SK-N-SH (cell line): Measurements from ENCODE around the gene PRKN. TPM values are rescaled to one million over a fixed set of nuclear protein-coding genes. Genes with fewer than 3 reads are reported as not detected.

Experiments used
- CTCF ChIA-PET: fragments of 300-600, 350-600 bp; formaldehyde crosslinking; extraction: SDS; loops from one replicate; lab custom pipeline; 2021; lab: Yijun Ruan, JAX
- POLR2A ChIA-PET: fragments of 350-600 bp; sonication (Branson Sonifier 250); formaldehyde crosslinking; extraction: SDS; loops from one replicate; lab custom pipeline; 2020; ENCODE audit warnings: antibody characterized with exemption, inconsistent platforms; lab: Yijun Ruan, JAX
- DNase-seq: peaks from one replicate; pipeline ENCODE4 v3.0.0; 2012
- H2AFZ ChIP-seq: fragments of 200-600 bp; sonication (generic); 2 replicates; pipeline ENCODE4 v1.8.1; 2016; ENCODE audit warnings: antibody characterized with exemption, mild to moderate bottlenecking, low read depth
- H3F3A ChIP-seq: fragments of 200-600 bp; sonication (generic); replicated peaks from 2 replicates; pipeline ENCODE3; 2016; ENCODE audit warnings: antibody characterized with exemption, mild to moderate bottlenecking; ENCODE audit not compliant: insufficient read depth
- H3K27ac ChIP-seq, 2 experiments: fragments of 200-500 bp in 1 of 2; fragments of 200-600 bp in 1 of 2; sonication (Bioruptor generic) in 1 of 2; sonication (generic), shearing (Covaris generic) in 1 of 2; 2 replicates each; pipeline versions ENCODE4 v1.5.1 to v1.6.1; 2014 to 2016; ENCODE audit warnings: low read depth in 2 of 2, inconsistent platforms in 1 of 2, low read length in 1 of 2, mild to moderate bottlenecking in 1 of 2, mixed read lengths in 1 of 2
- H3K27me3 ChIP-seq: fragments of 200-600 bp; sonication (generic), shearing (Covaris generic); 2 replicates; pipeline ENCODE4 v1.6.1; 2016; ENCODE audit warnings: mixed run types; ENCODE audit not compliant: insufficient read depth
- H3K36me3 ChIP-seq, 2 experiments: fragments of 200-500 bp in 1 of 2; fragments of 200-600 bp in 1 of 2; sonication (Bioruptor generic) in 1 of 2; sonication (generic) in 1 of 2; replicated peaks in 1 of 2; 2 replicates each; pipeline versions ENCODE3 to v1.5.1; 2014 to 2016; ENCODE audit warnings: low read length in 1 of 2, mild to moderate bottlenecking in 1 of 2; ENCODE audit not compliant: insufficient read depth in 2 of 2, control insufficient read depth in 1 of 2
- H3K4me1 ChIP-seq, 2 experiments: fragments of 200-500 bp in 1 of 2; fragments of 200-600 bp in 1 of 2; sonication (Bioruptor generic) in 1 of 2; sonication (generic), shearing (Covaris generic) in 1 of 2; 2 replicates each; pipeline versions ENCODE4 v1.5.1 to v1.6.1; 2014 to 2016; ENCODE audit warnings: low read depth in 1 of 2, low read length in 1 of 2, mixed run types in 1 of 2; ENCODE audit not compliant: insufficient read depth in 2 of 2, control insufficient read depth in 1 of 2
- H3K4me2 ChIP-seq: fragments of 200-600 bp; sonication (generic), shearing (Covaris generic); 2 replicates; pipeline ENCODE4 v1.6.1; 2017; ENCODE audit warnings: mixed run types
- H3K4me3 ChIP-seq, 2 experiments: fragments of 200-500 bp in 1 of 2; fragments of 200-600 bp in 1 of 2; sonication (Bioruptor generic) in 1 of 2; sonication (generic), shearing (Covaris generic) in 1 of 2; 2 replicates each; pipeline versions ENCODE4 v1.5.1 to v1.8.1; 2014 to 2016; ENCODE audit warnings: low read depth in 2 of 2, inconsistent platforms in 1 of 2, low read length in 1 of 2, mild to moderate bottlenecking in 1 of 2, mixed read lengths in 1 of 2, moderate library complexity in 1 of 2
- H3K79me2 ChIP-seq: fragments of 200-600 bp; sonication (generic); 2 replicates; pipeline ENCODE4 v1.8.1; 2017; ENCODE audit warnings: mild to moderate bottlenecking; ENCODE audit not compliant: insufficient read depth
- H3K9ac ChIP-seq: fragments of 200-600 bp; sonication (generic); 2 replicates; pipeline ENCODE4 v1.6.1; 2017; ENCODE audit warnings: mixed run types
- H3K9me2 ChIP-seq: fragments of 200-600 bp; sonication (generic); 2 replicates; pipeline ENCODE4 v1.6.1; 2017; ENCODE audit warnings: mixed run types
- H3K9me3 ChIP-seq: fragments of 200-600 bp; sonication (generic); 2 replicates; pipeline ENCODE4 v1.6.1; 2017; ENCODE audit warnings: mixed run types, mild to moderate bottlenecking, moderate library complexity
- H4K20me1 ChIP-seq: fragments of 200-600 bp; sonication (generic); 2 replicates; pipeline ENCODE4 v1.6.1; 2017; ENCODE audit warnings: mild to moderate bottlenecking, mixed run types; ENCODE audit not compliant: insufficient read depth
- CHD2 ChIP-seq: fragments of 150-350 bp; IDR thresholded peaks from 2 replicates; pipeline ENCODE4 v1.6.1; 2018; ENCODE audit warnings: low read length; ENCODE audit not compliant: partially characterized antibody
- CTCF ChIP-seq: fragments of 200-600 bp; sonication (generic); IDR thresholded peaks from 2 replicates; pipeline ENCODE4 v1.6.1; 2017; ENCODE audit warnings: antibody characterized with exemption, mild to moderate bottlenecking, moderate library complexity
- FOSL2 ChIP-seq: IDR thresholded peaks from 2 replicates; pipeline ENCODE4 v1.4.0; 2012; ENCODE audit warnings: low read depth, mild to moderate bottlenecking, moderate library complexity, borderline replicate concordance
- FOXJ3 ChIP-seq: sonication (generic); formaldehyde crosslinking; IDR thresholded peaks from 2 replicates; pipeline ENCODE4 v1.5.1; 2020; ENCODE audit warnings: mild to moderate bottlenecking, missing genetic modification reagents
- JUND ChIP-seq: IDR thresholded peaks from 2 replicates; pipeline ENCODE4 v1.4.0; 2012
- MEF2A ChIP-seq: IDR thresholded peaks from 2 replicates; pipeline ENCODE4 v1.4.0; 2012; ENCODE audit warnings: low read depth, borderline replicate concordance
- NFIC ChIP-seq: IDR thresholded peaks from 2 replicates; pipeline ENCODE4 v1.4.0; 2012; ENCODE audit warnings: borderline replicate concordance
- PBX3 ChIP-seq: IDR thresholded peaks from 2 replicates; pipeline ENCODE4; 2012
- RAD21 ChIP-seq: IDR thresholded peaks from 2 replicates; pipeline ENCODE4 v1.6.1; 2012; ENCODE audit warnings: mild to moderate bottlenecking, low read length
- RXRA ChIP-seq: IDR thresholded peaks from 2 replicates; pipeline ENCODE4 v1.4.0; 2012; ENCODE audit warnings: low read depth, mild to moderate bottlenecking, borderline replicate concordance
- TAF1 ChIP-seq: IDR thresholded peaks from 2 replicates; pipeline ENCODE4 v1.6.1; 2012; ENCODE audit warnings: low read depth, mild to moderate bottlenecking, low read length, moderate library complexity, borderline replicate concordance
- USF2 ChIP-seq: fragments of 150-350 bp; IDR thresholded peaks from 2 replicates; pipeline ENCODE4 v1.6.1; 2017; ENCODE audit warnings: antibody characterized with exemption, low read length, low read depth, borderline replicate concordance
- WGBS: methylation state at CpG from one replicate; pipeline ENCODE4 v1.1.6; 2017; ENCODE audit warnings: low lambda C conversion rate; 5-methylcytosine and 5-hydroxymethylcytosine counted together
- polyA plus RNA-seq, 3 experiments: library from polyadenylated mRNA; depleted of rRNA; stranded (reverse); fragments of >200 nt; gene quantifications; 2 replicates each; pipeline ENCODE4 v1.2.3, GENCODE V29; 2012
- TF ChIP-seq, protein P1 (sequence below): IDR thresholded peaks from 2 replicates; pipeline ENCODE4 v1.4.0; 2012; ENCODE audit warnings: low read depth
- TF ChIP-seq, protein P2 (sequence below): IDR thresholded peaks from 2 replicates; pipeline ENCODE4 v1.4.0; 2012; ENCODE audit warnings: low read depth, borderline replicate concordance
- TF ChIP-seq, protein P3 (sequence below): fragments of 150-350 bp; IDR thresholded peaks from 2 replicates; pipeline ENCODE4 v1.6.1; 2016; ENCODE audit warnings: mild to moderate bottlenecking, low read depth, low read length
- TF ChIP-seq, protein P4 (sequence below): IDR thresholded peaks from 2 replicates; pipeline ENCODE4 v1.4.0; 2012; ENCODE audit warnings: low read depth, borderline replicate concordance

Gene PRKN
- polyA plus RNA-seq, 1 of the 3 experiments (the other 2 are of a cell fraction) = 0.76 TPM

DNA sequence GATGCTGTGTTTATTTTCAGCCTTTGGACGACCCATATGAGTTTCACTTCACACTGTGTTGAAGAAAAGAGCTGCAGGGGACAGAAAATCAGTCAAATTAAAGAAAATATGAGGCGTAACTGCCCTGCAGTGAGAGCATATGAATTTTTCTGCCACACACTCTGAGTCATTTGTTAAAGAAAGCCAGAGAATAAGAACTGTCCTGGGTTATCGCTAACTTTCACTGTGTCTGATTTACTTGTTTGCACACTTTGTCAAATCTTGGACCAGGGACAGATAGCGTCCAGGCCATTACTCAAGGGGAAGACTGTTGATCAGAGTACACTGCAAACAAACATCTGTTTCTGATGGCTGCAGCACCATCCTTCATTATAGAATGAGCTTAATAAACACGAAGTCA lies 1326.9 kb downstream of the PRKN start:
- H3K9ac ChIP-seq = no peak overlapping the region
- no peak for DNase-seq
- H3K9me3 ChIP-seq = no peaks in the 10 kb centered on the region
- H3K4me2 ChIP-seq = no peak overlapping the region
- WGBS = 73% methylated on average over 5 of the region's 5 CpGs
- H3F3A ChIP-seq = no peaks in the 10 kb centered on the region
- ChIA-PET POLR2A (no interaction called here), CTCF (interaction anchor here (1.4 to 5.6 kb wide), 2 partner anchors 14 to 17 kb away, joined by 3 to 36 read pairs; no protein-coding TSS in a partner anchor)
- no peaks in the 10 kb centered on the region for H3K9me2 ChIP-seq
- H4K20me1 ChIP-seq = no peaks in the 10 kb centered on the region
- H3K27ac ChIP-seq = no peak overlapping the region
- H2AFZ ChIP-seq = no peak overlapping the region
- TF ChIP-seq, protein P1, sequence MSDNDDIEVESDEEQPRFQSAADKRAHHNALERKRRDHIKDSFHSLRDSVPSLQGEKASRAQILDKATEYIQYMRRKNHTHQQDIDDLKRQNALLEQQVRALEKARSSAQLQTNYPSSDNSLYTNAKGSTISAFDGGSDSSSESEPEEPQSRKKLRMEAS = no peak
- no peaks in the 10 kb centered on the region for H3K36me3 ChIP-seq
- peaks cover 0 to 17% of the 10 kb centered on the region in 2 experiments; a peak in 1 of 4 replicates for H3K4me1 ChIP-seq
- 0 out of 2 replicates have a peak, but pooled peaks cover 4% of the 10 kb centered on the region for H3K27me3 ChIP-seq
- no peaks in the 10 kb centered on the region for H3K79me2 ChIP-seq
- no peak overlapping the region for H3K4me3 ChIP-seq

- 60% methylated on average over 5 of the region's 6 CpGs for WGBS
- Histone ChIP-seq H3K27me3 (0 out of 2 replicates have a peak, but pooled peaks cover 4% of the 10 kb centered on the region), H3K4me2 (no peak overlapping the region), H3K27ac (no peak overlapping the region; a peak in 1 of 4 replicates), H3K4me3 (no peak overlapping the region), H3K79me2 (no peaks in the 10 kb centered on the region), H3K9me3 (no peaks in the 10 kb centered on the region), H2AFZ (no peak overlapping the region), H4K20me1 (no peaks in the 10 kb centered on the region), H3K9ac (no peak overlapping the region), H3F3A (no peaks in the 10 kb centered on the region), H3K9me2 (no peaks in the 10 kb centered on the region), H3K4me1 (peaks cover 0 to 15% of the 10 kb centered on the region in 2 experiments; a peak in 1 of 4 replicates), H3K36me3 (no peaks in the 10 kb centered on the region)
- DNase-seq = no peak
- TF ChIP-seq CTCF (no peak), NFIC (no peak), RAD21 (no peak), MEF2A (no peak), TAF1 (no peak), RXRA (no peak), JUND (no peak), CHD2 (no peak), FOXJ3 (CRISPR knock-in tag) (no peak), FOSL2 (no peak), PBX3 (no peak), USF2 (no peak)
- TF ChIP-seq, protein P2, sequence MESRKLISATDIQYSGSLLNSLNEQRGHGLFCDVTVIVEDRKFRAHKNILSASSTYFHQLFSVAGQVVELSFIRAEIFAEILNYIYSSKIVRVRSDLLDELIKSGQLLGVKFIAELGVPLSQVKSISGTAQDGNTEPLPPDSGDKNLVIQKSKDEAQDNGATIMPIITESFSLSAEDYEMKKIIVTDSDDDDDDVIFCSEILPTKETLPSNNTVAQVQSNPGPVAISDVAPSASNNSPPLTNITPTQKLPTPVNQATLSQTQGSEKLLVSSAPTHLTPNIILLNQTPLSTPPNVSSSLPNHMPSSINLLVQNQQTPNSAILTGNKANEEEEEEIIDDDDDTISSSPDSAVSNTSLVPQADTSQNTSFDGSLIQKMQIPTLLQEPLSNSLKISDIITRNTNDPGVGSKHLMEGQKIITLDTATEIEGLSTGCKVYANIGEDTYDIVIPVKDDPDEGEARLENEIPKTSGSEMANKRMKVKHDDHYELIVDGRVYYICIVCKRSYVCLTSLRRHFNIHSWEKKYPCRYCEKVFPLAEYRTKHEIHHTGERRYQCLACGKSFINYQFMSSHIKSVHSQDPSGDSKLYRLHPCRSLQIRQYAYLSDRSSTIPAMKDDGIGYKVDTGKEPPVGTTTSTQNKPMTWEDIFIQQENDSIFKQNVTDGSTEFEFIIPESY = no peak
- TF ChIP-seq, protein P3, sequence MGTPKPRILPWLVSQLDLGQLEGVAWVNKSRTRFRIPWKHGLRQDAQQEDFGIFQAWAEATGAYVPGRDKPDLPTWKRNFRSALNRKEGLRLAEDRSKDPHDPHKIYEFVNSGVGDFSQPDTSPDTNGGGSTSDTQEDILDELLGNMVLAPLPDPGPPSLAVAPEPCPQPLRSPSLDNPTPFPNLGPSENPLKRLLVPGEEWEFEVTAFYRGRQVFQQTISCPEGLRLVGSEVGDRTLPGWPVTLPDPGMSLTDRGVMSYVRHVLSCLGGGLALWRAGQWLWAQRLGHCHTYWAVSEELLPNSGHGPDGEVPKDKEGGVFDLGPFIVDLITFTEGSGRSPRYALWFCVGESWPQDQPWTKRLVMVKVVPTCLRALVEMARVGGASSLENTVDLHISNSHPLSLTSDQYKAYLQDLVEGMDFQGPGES = no peak
- TF ChIP-seq, protein P4, sequence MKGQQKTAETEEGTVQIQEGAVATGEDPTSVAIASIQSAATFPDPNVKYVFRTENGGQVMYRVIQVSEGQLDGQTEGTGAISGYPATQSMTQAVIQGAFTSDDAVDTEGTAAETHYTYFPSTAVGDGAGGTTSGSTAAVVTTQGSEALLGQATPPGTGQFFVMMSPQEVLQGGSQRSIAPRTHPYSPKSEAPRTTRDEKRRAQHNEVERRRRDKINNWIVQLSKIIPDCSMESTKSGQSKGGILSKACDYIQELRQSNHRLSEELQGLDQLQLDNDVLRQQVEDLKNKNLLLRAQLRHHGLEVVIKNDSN = no peak
- POLR2A ChIA-PET = no interaction called here
- CTCF ChIA-PET = interaction anchor here (1.2 to 4.1 kb wide), 2 partner anchors 20 to 22 kb away, joined by 8 to 52 read pairs; no protein-coding TSS in a partner anchor
Observed at GRCh38 chr6:161396539-161396938, 1331.0 kb downstream of the PRKN start.
